Fibroblast of the aortic adventitia (primary cell): ENCODE results near the gene MXD3. TPM values are rescaled to one million over a fixed set of nuclear protein-coding genes. Genes with fewer than 3 reads are reported as not detected.

ENCODE experiments used
- DNase-seq: peaks from one replicate; pipeline ENCODE4 v3.0.0-alpha.2; 2010; ENCODE audit warnings: low read depth
- H3K4me3 ChIP-seq: 2 replicates; pipeline ENCODE4 v1.5.1; 2011; ENCODE audit warnings: low read depth, mild to moderate bottlenecking, control low read depth, low read length, moderate library complexity
- CTCF ChIP-seq: IDR thresholded peaks from 2 replicates; pipeline ENCODE4 v1.5.1; 2011; ENCODE audit warnings: mild to moderate bottlenecking, low read length, control low read depth, inconsistent platforms; ENCODE audit not compliant: insufficient read depth
- total RNA-seq: library from RNA; depleted of rRNA; stranded (reverse); fragments of >200 nt; gene quantifications from 2 replicates; pipeline ENCODE4 v1.2.3, GENCODE V29; 2012; ENCODE audit warnings: low replicate concordance

The MXD3 gene
- total RNA-seq, 1 donor: 17.5 TPM

- DNase-seq: peak; percentile 97
- H3K4me3 ChIP-seq: peak within 1 kb of the TSS; percentile 100
Observed at GRCh38 chr5:177351392-177352329, 40.0 kb upstream of the MXD3 start, which contains the start of gene LMAN2. Gene LMAN2, minus strand, starts transcription at chr5:177351668. Its CDS starts 21 bp downstream, at chr5:177351647.

GRCh38 chr5:177350776-177351391, 39.2 kb upstream of the MXD3 start:
- DNase-seq: no peak
- H3K4me3 ChIP-seq: peak overlapping the region; percentile 100
- no peak for TF ChIP-seq CTCF

More at GRCh38 chr5:177351392-177352329, 40.0 kb upstream of the MXD3 start, which contains the start of gene LMAN2:
- TF ChIP-seq CTCF: no peak

- peak overlapping the region; percentile 100 for H3K4me3 ChIP-seq
- no peak for TF ChIP-seq CTCF
- DNase-seq: no peak
Observed at GRCh38 chr5:177349762-177350161, 38.1 kb upstream of the MXD3 start.

GRCh38 chr5:177349362-177349647, 37.6 kb upstream of the MXD3 start:
- no peak for TF ChIP-seq CTCF
- DNase-seq: no peak
- no peak overlapping the region for H3K4me3 ChIP-seq

- no peak overlapping the region for H3K4me3 ChIP-seq
- TF ChIP-seq CTCF: no peak
- no peak for DNase-seq
Observed at GRCh38 chr5:177347699-177348098, 36.0 kb upstream of the MXD3 start.

- no peak overlapping the region for H3K4me3 ChIP-seq
- DNase-seq: no peak
- TF ChIP-seq CTCF: no peak
Observed at GRCh38 chr5:177346820-177347219, 35.1 kb upstream of the MXD3 start.
